EH (cell line): Measurements from ENCODE around the gene DKK3.
"Not testable (repeated sequence)": the region's sequence is repeated elsewhere in the genome, so short reads cannot be mapped to it uniquely, and the experiment has no call there.

Experiments
- DNase-seq: peaks from one replicate; pipeline ENCODE4 v3.0.0-alpha.2; 2015; ENCODE audit warnings: low read depth

Gene DKK3

DNA sequence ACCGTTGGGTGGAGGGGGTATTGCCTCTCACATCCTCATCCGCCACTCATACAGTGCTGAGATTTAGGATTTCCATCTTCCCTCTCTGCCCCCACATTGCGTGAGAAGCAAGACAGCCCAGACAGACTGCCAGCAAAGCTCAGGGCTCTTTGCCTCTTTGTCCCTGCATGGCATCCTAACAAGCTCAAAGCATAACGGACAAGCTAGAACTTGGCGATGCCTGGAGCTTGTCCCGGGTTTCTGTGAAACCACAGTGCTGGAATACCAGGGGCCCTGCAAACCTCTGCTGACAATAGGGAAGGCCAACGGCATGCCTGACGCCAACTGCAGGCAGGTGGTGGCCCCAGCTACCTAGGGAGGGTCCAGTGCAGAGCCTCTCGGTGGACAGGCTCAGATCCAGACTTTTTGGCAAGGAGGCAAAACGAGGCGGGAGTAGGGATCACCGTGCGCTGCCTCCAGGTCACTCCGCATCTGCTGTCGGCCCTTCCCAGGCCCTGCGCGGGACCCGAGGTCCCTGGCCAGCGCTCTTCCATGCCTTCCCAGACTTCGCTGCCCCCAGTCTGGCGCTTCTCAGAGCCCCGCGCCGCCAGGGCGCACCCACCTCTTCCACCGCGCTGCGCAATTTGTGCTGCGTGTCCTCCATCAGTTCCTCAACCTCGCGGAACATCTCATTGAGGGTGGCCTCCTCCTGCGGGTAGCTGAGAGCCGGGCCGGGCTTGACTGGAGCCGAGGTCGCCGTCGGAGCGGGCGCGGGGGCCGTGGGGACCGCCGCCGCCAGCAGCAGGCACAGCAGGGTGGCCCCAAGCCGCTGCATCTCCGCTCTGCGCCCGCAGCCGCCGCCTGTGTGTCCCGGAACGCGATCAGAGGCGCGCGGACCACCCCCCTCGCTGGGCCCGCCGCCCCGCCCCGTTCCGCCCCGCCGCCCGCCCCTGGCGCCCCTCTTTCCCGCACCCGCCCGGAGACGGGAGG lies at the start of gene DKK3:
TSS of gene DKK3 (minus strand) at position 858 of the 969 bp plus-strand sequence. CDS start at position 814, 44 bp downstream.
- peak; percentile 58 for DNase-seq

DNA sequence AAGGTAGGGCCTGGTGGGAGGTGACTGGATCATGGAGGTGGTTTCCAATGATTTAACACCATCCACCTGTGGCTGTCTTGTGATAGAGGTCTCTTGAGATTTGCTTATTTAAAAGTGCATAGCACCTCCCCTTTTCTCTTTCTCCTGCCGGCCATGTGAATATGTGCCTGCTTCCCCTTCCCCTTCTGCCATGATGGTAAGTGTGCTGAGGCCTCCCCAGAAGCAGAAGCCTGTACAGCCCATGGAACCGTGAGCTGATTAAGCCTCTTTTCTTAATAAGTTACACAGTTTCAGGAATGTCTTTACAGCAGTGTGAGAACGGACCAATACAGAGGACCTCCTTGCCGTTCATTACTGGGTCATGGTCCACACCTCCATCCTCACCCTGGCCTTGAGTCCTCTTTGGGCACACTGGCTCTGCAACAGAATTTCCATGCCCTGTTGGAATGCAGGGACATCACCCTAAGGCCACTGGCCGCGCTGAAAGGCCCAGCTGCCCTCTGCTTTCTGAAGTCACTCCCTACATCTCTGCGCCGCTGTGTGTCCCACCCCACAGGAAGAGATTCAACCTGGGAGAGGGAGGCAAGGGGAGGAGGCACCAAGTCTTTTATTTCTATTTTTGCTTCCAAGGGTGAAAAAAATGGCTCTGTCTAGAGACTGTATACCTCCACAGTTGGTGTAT lies 49.0 kb upstream of the DKK3 start:
- no peak for DNase-seq

- no peak for DNase-seq
Measured at GRCh38 chr11:12056119-12056518, 47.7 kb upstream of the DKK3 start.

DNA sequence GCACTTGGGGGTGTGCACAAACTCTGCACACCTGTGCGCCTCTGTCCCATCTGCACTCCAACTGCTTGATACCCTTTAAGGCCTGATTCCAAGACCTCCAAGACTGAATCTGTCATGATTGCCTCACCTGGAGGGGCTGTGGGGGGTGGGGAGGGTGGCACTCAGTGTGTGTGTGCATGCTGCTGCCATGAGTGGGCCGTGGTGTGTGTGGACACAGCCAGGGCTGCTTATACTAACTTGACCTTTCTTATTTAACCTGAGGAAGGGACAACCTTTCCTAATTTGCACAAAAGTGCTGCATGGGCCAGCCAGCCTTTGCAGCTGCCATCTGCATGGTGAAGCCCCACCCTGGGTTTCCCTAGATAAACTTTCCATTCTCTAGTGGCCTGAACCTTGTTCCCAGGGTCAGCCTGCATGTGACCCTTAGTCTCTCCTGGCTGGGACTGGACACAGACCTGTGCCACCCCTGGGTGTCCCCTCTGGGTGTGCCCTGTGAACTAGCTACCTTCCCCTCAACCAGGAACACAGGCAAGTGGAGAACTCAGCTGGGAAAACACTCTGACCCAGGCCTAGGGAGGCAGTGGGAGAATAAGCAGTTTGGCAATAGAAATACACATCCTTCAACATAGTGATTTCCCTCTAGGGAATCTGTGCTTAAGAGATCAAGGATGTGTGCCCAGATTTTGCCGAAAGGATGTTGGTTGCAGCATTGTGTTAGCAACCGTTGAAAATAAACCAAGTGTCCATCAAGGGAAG lies 45.4 kb upstream of the DKK3 start:
- peak; percentile 58 for DNase-seq

- no peak for DNase-seq
Measured at GRCh38 chr11:12052676-12053605, 44.5 kb upstream of the DKK3 start.

GRCh38 chr11:12051287-12051662 lies 42.8 kb upstream of the DKK3 start:
- no peak for DNase-seq

DNA sequence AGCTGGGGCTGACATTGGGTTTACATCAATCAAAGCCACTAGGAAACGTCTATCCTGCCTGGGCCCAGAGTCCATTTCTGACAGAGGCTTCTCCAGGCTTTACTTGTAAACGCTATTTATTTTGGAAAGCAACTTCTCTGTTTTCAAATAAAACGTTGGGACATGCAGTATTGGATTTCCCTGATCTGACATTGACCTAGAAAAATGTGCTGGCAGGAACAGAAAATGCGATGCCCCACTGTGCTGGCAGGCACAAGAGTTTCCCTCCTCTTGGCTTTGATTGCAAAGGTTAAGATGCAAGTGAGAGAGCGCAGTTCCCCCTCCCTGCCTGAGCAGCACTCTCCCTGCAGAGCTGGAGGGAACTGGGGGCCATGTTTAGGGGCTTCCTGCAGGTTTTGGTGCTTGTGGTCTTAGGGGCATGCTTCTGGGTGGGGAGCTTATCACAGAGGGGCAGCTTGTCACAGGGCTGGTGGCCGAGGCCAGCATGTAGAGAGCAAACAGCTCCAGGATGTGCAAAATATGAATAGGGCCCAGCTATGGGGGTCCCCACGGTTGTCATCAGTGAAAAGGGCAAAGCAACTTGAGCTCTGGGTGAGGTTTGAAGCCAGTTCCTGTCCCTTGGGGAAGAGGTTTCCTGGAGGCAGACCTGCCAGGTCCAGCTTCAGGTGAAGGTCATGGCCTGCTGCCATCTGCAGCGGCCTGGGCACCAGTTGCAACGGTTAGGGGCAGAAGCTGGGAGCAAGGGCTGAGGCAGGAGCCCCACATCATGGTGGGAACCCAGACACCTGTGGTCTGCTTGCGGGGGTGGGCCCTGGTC lies 42.3 kb upstream of the DKK3 start:
- DNase-seq = peak; percentile 24

- peak; percentile 21 for DNase-seq
Measured at GRCh38 chr11:12048936-12049790, 40.7 kb upstream of the DKK3 start.

GRCh38 chr11:12046636-12047236 lies 38.3 kb upstream of the DKK3 start:
- DNase-seq = no peak

GRCh38 chr11:12045914-12046635 lies 37.6 kb upstream of the DKK3 start:
- DNase-seq = peak; percentile 36

GRCh38 chr11:12044799-12045198 lies 36.4 kb upstream of the DKK3 start:
- no peak for DNase-seq

GRCh38 chr11:12043959-12044791 lies 35.7 kb upstream of the DKK3 start:
- peak; percentile 98 for DNase-seq

- DNase-seq = no peak
Measured at GRCh38 chr11:12043221-12043620, 34.8 kb upstream of the DKK3 start.

DNA sequence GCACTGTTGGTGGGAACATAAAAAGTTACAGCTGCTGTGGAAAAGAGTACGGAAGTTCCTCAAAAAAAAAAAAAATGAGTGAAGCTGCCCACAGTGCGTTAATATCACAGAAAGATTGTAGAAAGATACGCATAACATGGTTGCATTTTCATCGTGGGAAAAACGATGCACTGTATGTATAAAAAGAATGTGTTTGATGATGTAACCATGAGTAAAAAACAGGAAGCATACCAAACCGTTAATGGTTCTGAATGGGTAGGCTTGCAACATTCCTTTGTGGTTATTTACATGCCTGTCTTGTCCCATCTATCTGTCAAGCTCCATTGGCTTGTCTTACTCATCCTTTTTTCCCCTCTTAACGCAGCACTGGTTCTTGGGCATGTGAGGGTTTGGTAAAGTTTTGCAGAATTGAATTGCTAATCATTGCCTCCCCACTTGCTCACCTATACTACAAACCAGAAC lies 33.8 kb upstream of the DKK3 start:
- peak; percentile 99 for DNase-seq

GRCh38 chr11:12040719-12041118 lies 32.3 kb upstream of the DKK3 start:
- not testable (repeated sequence) for DNase-seq

DNA sequence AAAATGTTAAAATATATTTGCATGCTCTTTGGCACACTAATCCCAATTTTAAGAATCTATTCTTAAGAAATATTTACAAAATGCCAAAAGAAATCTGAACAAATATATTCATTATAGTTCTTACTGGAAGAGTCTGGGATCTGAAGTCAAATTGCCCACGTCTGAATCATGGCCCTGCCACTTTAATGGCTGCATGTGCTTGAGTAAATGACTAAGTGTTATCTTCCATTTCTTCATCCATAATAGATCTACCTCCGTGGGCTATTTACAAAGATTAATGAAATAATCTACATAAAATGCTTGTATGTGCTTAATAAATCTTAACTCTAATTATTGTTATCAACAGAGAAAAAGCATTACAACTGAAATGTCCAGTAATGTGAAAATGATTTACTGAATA lies 24.5 kb upstream of the DKK3 start:
- peak; percentile 48 for DNase-seq

DNA sequence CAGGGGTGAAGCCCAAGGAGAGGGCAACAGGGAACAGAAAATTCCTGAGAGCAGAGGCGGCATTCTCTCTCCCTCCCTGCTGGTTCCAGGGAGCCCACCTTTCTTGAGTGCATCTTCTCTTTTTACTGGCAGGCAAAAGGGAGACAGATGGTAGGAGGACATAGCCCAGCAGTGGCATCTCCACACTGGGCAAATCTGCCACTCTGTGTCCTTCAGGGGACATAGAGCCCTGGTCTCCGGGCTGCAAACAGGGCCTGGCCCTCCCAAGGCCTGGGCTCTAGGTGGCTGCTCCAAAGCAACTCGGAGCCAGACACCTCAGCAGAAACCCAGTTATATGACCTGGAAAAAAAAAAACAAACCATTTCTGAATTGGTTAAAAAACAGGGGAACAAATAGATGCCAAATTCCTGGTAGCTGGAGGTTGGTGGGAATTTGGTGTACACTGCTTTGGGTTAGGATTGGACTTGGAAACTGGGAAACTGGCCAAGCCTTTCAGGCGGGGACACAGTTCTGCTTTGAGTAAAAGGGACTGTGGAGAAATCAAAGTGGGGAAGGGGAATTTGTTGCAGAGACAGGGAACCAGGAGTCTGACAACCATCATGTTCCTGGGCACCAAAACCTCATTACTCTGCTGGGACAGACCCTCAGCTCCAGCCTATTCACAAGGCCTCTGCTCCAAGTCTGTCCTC lies 23.6 kb upstream of the DKK3 start:
- DNase-seq = no peak
